Body of pancreas (tissue), 4 donors: ENCODE data around the gene KRT15. TPM values are rescaled to one million over a fixed set of nuclear protein-coding genes. Genes with fewer than 3 reads are reported as not detected.

Source experiments
- ATAC-seq: fragments of 150-250 bp; one replicate; pipeline ENCODE4 v1.9.1; 2016
- DNase-seq, 4 donors: peaks; one replicate each; pipeline ENCODE4 v3.0.0-alpha.2; 2019
- H3K27ac ChIP-seq, 4 donors: fragments of 200-600 bp; sonication (generic); 1 replicate in 3 of 4; 2 replicates in 1 of 4; pipeline versions ENCODE4 v1.5.1 to v1.6.1; 2016 to 2019; ENCODE audit warnings: mild to moderate bottlenecking in 1 of 4, mixed read lengths in 1 of 4, moderate library complexity in 1 of 4
- H3K27me3 ChIP-seq, 2 donors: fragments of 200-600 bp; sonication (generic); one replicate each; pipeline ENCODE4 v1.6.0; 2016; ENCODE audit warnings: mild to moderate bottlenecking in 1 of 2
- H3K36me3 ChIP-seq, 2 donors: fragments of 200-600 bp; sonication (generic); replicated peaks in 1 of 2; 2 replicates each; pipeline ENCODE4 v1.5.1; 2016; ENCODE audit warnings: low read depth in 2 of 2; ENCODE audit not compliant: insufficient read depth in 1 of 2
- H3K4me1 ChIP-seq: fragments of 200-600 bp; sonication (generic); one replicate; pipeline ENCODE4 v1.6.0; 2016
- H3K4me3 ChIP-seq, 2 donors: fragments of 200-600 bp; sonication (generic); 1 replicate in 1 of 2; 2 replicates in 1 of 2; pipeline ENCODE4 v1.5.1; 2016 to 2019
- H3K9me3 ChIP-seq, 3 donors: fragments of 200-600 bp; sonication (generic); 1 replicate in 2 of 3; 2 replicates in 1 of 3; pipeline ENCODE4 v1.5.1; 2016
- POLR2A ChIP-seq, 3 donors: fragments of 450-650 bp; IDR thresholded peaks; one replicate each; pipeline ENCODE4 v1.6.1; 2016; ENCODE audit warnings: antibody characterized with exemption in 3 of 3, mild to moderate bottlenecking in 2 of 3
- WGBS, 2 donors: methylation state at CpG; one replicate each; pipeline ENCODE4 v1.1.5; 2017; 5-methylcytosine and 5-hydroxymethylcytosine counted together
- intact Hi-C: fragments of 100-400 bp; cut with DNase I; formaldehyde crosslinking; loops from one replicate; pipeline ENCODE4 v1.15.1; 2023
- total RNA-seq, 2 donors: library from RNA; depleted of rRNA; stranded (reverse); fragments of >200 nt; gene quantifications; one replicate each; pipeline ENCODE4 v1.1.0, GENCODE V29; 2016
- TF ChIP-seq, protein P1 (sequence below), 7 experiments: fragments of 450-650 bp in 4 of 7; fragments of 200-600 bp in 3 of 7; sonication (generic) in 3 of 7; IDR thresholded peaks; one replicate each; pipeline ENCODE4 v1.5.1; 2016 to 2019; ENCODE audit warnings: antibody characterized with exemption in 7 of 7

Gene KRT15
- total RNA-seq, 2 donors from 2014 or later: 0.52 TPM; not detected in 1

- no peak for TF ChIP-seq POLR2A (IDR thresholded peaks at IDR 0.05)
- TF ChIP-seq, protein P1, sequence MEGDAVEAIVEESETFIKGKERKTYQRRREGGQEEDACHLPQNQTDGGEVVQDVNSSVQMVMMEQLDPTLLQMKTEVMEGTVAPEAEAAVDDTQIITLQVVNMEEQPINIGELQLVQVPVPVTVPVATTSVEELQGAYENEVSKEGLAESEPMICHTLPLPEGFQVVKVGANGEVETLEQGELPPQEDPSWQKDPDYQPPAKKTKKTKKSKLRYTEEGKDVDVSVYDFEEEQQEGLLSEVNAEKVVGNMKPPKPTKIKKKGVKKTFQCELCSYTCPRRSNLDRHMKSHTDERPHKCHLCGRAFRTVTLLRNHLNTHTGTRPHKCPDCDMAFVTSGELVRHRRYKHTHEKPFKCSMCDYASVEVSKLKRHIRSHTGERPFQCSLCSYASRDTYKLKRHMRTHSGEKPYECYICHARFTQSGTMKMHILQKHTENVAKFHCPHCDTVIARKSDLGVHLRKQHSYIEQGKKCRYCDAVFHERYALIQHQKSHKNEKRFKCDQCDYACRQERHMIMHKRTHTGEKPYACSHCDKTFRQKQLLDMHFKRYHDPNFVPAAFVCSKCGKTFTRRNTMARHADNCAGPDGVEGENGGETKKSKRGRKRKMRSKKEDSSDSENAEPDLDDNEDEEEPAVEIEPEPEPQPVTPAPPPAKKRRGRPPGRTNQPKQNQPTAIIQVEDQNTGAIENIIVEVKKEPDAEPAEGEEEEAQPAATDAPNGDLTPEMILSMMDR (IDR thresholded peaks at IDR 0.05): no peak
- no peak for DNase-seq
- Histone ChIP-seq H3K27me3 (no peaks in the 10 kb centered on the region), H3K4me1 (peaks cover 3% of the 10 kb centered on the region), H3K36me3 (no peaks in the 10 kb centered on the region), H3K4me3 (no peak overlapping the region), H3K27ac (no peak overlapping the region), H3K9me3 (no peaks in the 10 kb centered on the region)
- WGBS, 2 donors: 73 to 78% methylated on average over 8 of the region's 8 CpGs
- ATAC-seq: no peak
- intact Hi-C loops: no loop called here
Measured at GRCh38 chr17:41553987-41554680, 35.4 kb upstream of the KRT15 start.

DNA sequence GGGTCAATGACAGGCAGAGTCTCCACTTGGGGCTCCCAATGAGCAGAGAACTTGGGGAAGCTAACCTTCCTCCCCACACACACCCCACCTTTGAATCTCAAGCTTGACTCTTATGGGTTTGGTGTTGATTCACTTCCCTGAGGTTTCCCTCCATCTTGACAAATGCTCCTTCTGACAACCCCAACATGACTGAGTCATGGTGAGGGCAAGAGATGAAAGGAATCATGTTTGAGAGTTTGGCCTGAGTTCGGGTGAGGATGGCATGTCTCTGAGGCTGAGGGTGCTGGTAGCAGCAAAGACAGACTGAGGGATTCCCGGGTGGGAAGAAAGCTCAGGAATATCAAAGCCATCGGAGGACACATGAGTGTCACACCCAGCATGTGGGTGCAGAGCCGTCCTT is 34.5 kb upstream of the KRT15 start:
- DNase-seq: no peak
- intact Hi-C loops: no loop called here
- ATAC-seq: no peak
- Histone ChIP-seq H3K27ac (no peak overlapping the region), H3K36me3 (no peaks in the 10 kb centered on the region), H3K4me1 (peaks cover 13% of the 10 kb centered on the region), H3K4me3 (no peak overlapping the region), H3K27me3 (no peaks in the 10 kb centered on the region), H3K9me3 (no peaks in the 10 kb centered on the region)
- TF ChIP-seq, protein P1 (IDR thresholded peaks at IDR 0.05): no peak
- no peak for TF ChIP-seq POLR2A (IDR thresholded peaks at IDR 0.05)
- 73 to 78% methylated on average over 4 of the region's 4 CpGs for WGBS, 2 donors

- H3K27me3 ChIP-seq: no peaks in the 10 kb centered on the region
- no peak overlapping the region for H3K27ac ChIP-seq
- no peak for TF ChIP-seq POLR2A (IDR thresholded peaks at IDR 0.05)
- TF ChIP-seq, protein P1 (IDR thresholded peaks at IDR 0.05): no peak
- ATAC-seq (no peak), DNase-seq (no peak)
- H3K36me3 ChIP-seq: no peaks in the 10 kb centered on the region
- no peaks in the 10 kb centered on the region for H3K9me3 ChIP-seq
- WGBS, 2 donors: 64 to 83% methylated on average over 5 of the region's 5 CpGs
- peaks cover 19% of the 10 kb centered on the region for H3K4me1 ChIP-seq
- H3K4me3 ChIP-seq: no peak overlapping the region
- intact Hi-C loops: no loop called here
Measured at GRCh38 chr17:41552455-41552854, 33.8 kb upstream of the KRT15 start.

- ATAC-seq (no peak), DNase-seq (no peak)
- H3K36me3 ChIP-seq: no peaks in the 10 kb centered on the region
- no peaks in the 10 kb centered on the region for H3K27me3 ChIP-seq
- H3K27ac ChIP-seq: no peak overlapping the region
- WGBS, 2 donors: 58 to 61% methylated on average over 5 of the region's 5 CpGs
- H3K9me3 ChIP-seq: no peaks in the 10 kb centered on the region
- H3K4me1 ChIP-seq: peaks cover 19% of the 10 kb centered on the region
- intact Hi-C loops: no loop called here
- H3K4me3 ChIP-seq: no peak overlapping the region
- TF ChIP-seq POLR2A (IDR thresholded peaks at IDR 0.05): no peak
- TF ChIP-seq, protein P1 (IDR thresholded peaks at IDR 0.05): no peak
Measured at GRCh38 chr17:41551365-41551764, 32.7 kb upstream of the KRT15 start.

GRCh38 chr17:41549596-41550039 is 30.9 kb upstream of the KRT15 start:
- Histone ChIP-seq H3K4me1 (peaks cover 19% of the 10 kb centered on the region), H3K4me3 (no peak overlapping the region), H3K27ac (no peak overlapping the region), H3K36me3 (no peaks in the 10 kb centered on the region), H3K9me3 (no peaks in the 10 kb centered on the region), H3K27me3 (no peaks in the 10 kb centered on the region)
- no peak for ATAC-seq
- intact Hi-C loops: loop anchor here (5.0 kb wide), 1 partner anchor 113 kb away; no protein-coding TSS in a partner anchor
- TF ChIP-seq, protein P1 (IDR thresholded peaks at IDR 0.05): no peak
- TF ChIP-seq POLR2A (IDR thresholded peaks at IDR 0.05): no peak
- WGBS, 2 donors: 70 to 71% methylated on average over 8 of the region's 8 CpGs
- peak in 1 of 4 donors; percentile 41 for DNase-seq
